IPS-15b (cell line): ENCODE results near the gene COX7A2.

Source experiments
- H3K27me3 ChIP-seq: one replicate; pipeline ENCODE4 v1.6.1; 2013; ENCODE audit warnings: low read length; ENCODE audit not compliant: control insufficient read depth, insufficient read depth
- H3K36me3 ChIP-seq: one replicate; pipeline ENCODE4 v1.6.1; 2013; ENCODE audit warnings: low read length; ENCODE audit not compliant: control insufficient read depth, insufficient read depth
- H3K4me1 ChIP-seq: one replicate; pipeline ENCODE4 v1.6.1; 2013; ENCODE audit warnings: mild to moderate bottlenecking, low read length; ENCODE audit not compliant: control insufficient read depth, insufficient read depth
- H3K4me3 ChIP-seq: one replicate; pipeline ENCODE4 v1.5.1; 2013; ENCODE audit warnings: low read depth, low read length
- H3K9ac ChIP-seq: one replicate; pipeline ENCODE4 v1.6.1; 2013; ENCODE audit warnings: low read depth, mild to moderate bottlenecking, low read length
- H3K9me3 ChIP-seq: one replicate; pipeline ENCODE4 v1.6.1; 2013; ENCODE audit warnings: mild to moderate bottlenecking, low read length; ENCODE audit not compliant: control insufficient read depth, insufficient read depth

The COX7A2 gene

GRCh38 chr6:75204217-75204958 is 39.2 kb downstream of the COX7A2 start:
- Histone ChIP-seq H3K4me3 (peak overlapping the region; percentile 53), H3K9ac (peak overlapping the region; percentile 8), H3K9me3 (no peaks in the 10 kb centered on the region), H3K36me3 (no peaks in the 10 kb centered on the region), H3K4me1 (peaks cover 14% of the 10 kb centered on the region), H3K27me3 (peaks cover 90% of the 10 kb centered on the region)

- peak overlapping the region; percentile 22 for H3K4me3 ChIP-seq
- H3K27me3 ChIP-seq = peaks cover 85% of the 10 kb centered on the region
- no peaks in the 10 kb centered on the region for H3K36me3 ChIP-seq
- peaks cover 13% of the 10 kb centered on the region for H3K4me1 ChIP-seq
- no peak overlapping the region for H3K9ac ChIP-seq
- H3K9me3 ChIP-seq = no peaks in the 10 kb centered on the region
These were observed 39.9 kb downstream of the COX7A2 start for GRCh38 chr6:75203721-75204120.

- Histone ChIP-seq H3K4me3 (peak overlapping the region; percentile 64), H3K36me3 (no peaks in the 10 kb centered on the region), H3K9ac (no peak overlapping the region), H3K9me3 (no peaks in the 10 kb centered on the region), H3K27me3 (peaks cover 74% of the 10 kb centered on the region), H3K4me1 (peaks cover 7% of the 10 kb centered on the region)
These were observed 40.9 kb downstream of the COX7A2 start for GRCh38 chr6:75202676-75203131.

GRCh38 chr6:75201901-75202672 is 41.5 kb downstream of the COX7A2 start:
- H3K27me3 ChIP-seq = peaks cover 68% of the 10 kb centered on the region
- no peaks in the 10 kb centered on the region for H3K36me3 ChIP-seq
- H3K4me3 ChIP-seq = peak overlapping the region; percentile 64
- H3K4me1 ChIP-seq = peaks cover 7% of the 10 kb centered on the region
- H3K9ac ChIP-seq = no peak overlapping the region
- H3K9me3 ChIP-seq = no peaks in the 10 kb centered on the region

GRCh38 chr6:75201021-75201420 is 42.6 kb downstream of the COX7A2 start:
- H3K27me3 ChIP-seq = peaks cover 58% of the 10 kb centered on the region
- no peak overlapping the region for H3K9ac ChIP-seq
- no peak overlapping the region for H3K4me3 ChIP-seq

GRCh38 chr6:75199889-75200288 is 43.7 kb downstream of the COX7A2 start:
- Histone ChIP-seq H3K9ac (no peak overlapping the region), H3K4me1 (peaks cover 4% of the 10 kb centered on the region)

More at GRCh38 chr6:75201021-75201420, 42.6 kb downstream of the COX7A2 start:
- no peaks in the 10 kb centered on the region for H3K9me3 ChIP-seq
- peaks cover 4% of the 10 kb centered on the region for H3K4me1 ChIP-seq
- H3K36me3 ChIP-seq = no peaks in the 10 kb centered on the region

GRCh38 chr6:75196081-75196687 is 47.4 kb downstream of the COX7A2 start:
- H3K4me1 ChIP-seq = no peaks in the 10 kb centered on the region
- no peak overlapping the region for H3K4me3 ChIP-seq
- H3K27me3 ChIP-seq = peaks cover 9% of the 10 kb centered on the region
- no peaks in the 10 kb centered on the region for H3K9me3 ChIP-seq
- H3K36me3 ChIP-seq = no peaks in the 10 kb centered on the region
- H3K9ac ChIP-seq = no peak overlapping the region

More at GRCh38 chr6:75199889-75200288, 43.7 kb downstream of the COX7A2 start:
- H3K9me3 ChIP-seq = no peaks in the 10 kb centered on the region
- no peak overlapping the region for H3K4me3 ChIP-seq
- H3K36me3 ChIP-seq = no peaks in the 10 kb centered on the region
- H3K27me3 ChIP-seq = peaks cover 46% of the 10 kb centered on the region

GRCh38 chr6:75188221-75188925 is 55.2 kb downstream of the COX7A2 start:
- Histone ChIP-seq H3K27me3 (no peaks in the 10 kb centered on the region), H3K4me3 (no peak overlapping the region), H3K4me1 (no peaks in the 10 kb centered on the region), H3K36me3 (no peaks in the 10 kb centered on the region), H3K9ac (no peak overlapping the region), H3K9me3 (no peaks in the 10 kb centered on the region)
